Measurements from ENCODE around the gene FAM72C.
A peak's percentile ranks its signal among the peaks of the same experiment; 100 is the strongest.
"Not testable (repeated sequence)": the region's sequence is repeated elsewhere in the genome, so short reads cannot be mapped to it uniquely, and the experiment has no call there.

The FAM72C gene

DNA sequence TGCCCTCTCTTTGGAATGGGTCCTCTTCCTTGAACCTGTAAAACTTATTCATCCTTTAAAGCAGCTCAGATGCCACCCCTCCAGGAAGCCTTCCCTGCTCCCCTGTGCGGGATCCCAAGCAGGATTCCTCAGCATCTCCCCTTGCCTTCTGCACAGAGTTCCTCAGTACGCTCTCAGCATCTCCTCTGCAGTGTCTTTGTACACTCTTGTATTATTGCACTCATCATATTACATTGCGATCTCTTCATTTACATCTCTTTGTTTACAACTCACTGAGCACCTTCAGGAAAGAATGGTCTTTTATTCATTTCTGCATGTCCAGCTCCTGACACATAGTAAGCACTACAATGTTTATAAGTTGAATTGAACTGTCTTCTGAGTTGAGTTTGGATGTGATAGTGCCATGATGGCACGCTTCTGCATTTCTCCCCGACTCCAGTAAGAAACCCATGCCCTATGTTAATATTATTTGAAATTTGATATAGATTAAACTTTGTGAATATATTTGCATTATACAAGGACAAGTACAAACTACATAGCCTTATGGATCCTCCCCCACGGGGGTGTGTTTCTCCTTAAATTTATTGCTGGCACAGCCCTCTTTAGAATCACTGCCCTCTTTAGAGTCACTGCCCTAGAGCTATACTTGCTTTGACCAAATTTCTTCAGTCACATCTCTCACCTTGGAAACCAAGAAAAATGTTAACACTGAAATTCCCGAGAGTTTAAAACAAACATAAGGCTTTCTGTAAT lies 13.1 kb upstream of the FAM72C start:
- DNase-seq (ENCODE audit: low read depth in 2 of 2, low spot score in 1 of 2): not testable (repeated sequence)

DNA sequence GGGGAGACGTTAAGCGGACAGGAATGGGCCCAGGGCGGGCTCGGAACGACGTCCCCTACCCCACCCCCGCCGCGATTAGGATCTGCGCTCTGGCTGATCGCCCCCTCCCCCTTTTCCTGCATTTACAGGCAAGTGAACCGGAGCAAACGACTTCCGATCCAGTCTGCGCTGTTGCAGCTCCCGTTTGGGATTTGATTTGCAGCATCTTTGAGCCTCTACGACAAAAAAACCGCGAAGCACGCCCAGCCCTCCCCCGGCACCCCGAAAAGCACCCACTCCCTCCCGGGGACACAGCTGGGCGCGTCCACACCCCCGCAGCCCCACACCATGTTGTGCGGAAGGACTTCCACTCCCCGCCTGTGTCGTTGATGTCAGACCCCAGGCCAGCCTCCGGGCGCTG lies 2.6 kb upstream of the FAM72C start:
- not testable (repeated sequence) for DNase-seq (ENCODE audit: low read depth in 2 of 2, low spot score in 1 of 2)

DNA sequence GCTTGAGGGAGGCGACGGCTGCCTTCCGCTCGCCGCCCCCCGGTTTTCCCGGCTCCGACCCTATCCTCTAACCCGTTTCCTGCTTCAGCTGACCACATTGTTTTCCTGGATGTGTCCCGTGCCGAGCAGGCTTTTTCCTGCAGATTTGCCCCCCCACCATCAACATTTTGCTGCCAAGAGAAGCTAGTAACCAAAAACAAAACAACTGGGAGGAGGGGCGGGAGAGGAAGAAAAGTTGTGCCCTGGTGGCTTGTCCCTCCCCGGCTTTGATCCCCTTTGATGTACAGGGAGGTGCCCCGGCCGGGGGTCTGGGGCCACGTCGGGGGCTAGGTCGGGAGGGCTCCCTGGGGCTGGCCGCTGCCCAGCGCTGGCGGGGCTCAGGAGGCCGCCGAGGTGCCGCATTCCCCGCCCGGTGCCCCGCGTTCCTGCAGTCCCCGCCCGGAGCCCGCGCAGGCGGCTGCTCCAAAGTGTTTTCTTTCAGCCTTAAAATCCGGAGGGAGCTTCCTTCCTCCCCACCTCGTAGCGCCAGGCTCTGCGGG lies 2.2 kb upstream of the FAM72C start:
- not testable (repeated sequence) for DNase-seq (ENCODE audit: low read depth in 2 of 2, low spot score in 1 of 2)

DNA sequence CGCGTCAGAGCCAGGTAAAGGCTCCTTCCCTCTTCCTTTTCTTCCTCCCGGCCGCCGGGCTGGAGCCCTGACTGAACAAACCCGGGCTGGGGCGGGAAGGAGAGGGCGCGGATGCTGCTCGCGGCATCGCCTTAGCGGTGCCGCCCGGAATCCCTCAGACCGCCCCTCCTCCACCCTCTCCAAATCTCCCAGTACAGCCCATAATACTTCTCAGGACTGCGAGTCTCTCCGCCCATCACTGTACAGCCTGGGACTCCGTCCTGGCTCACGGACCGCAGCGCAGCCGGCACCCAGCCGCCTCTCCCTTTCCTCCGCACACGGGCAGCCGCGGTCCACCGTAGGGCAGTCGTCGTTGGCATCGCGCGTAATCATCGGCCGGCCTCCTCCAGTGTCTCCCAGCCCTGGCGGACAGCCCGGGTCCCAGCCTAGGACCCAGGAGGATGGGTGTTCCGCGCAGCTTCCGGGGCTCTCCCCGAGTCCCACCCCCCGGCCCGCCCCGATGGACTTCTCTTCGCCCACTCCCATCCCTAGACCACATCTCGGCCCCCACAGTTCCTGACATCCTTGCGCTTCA lies 1.1 kb upstream of the FAM72C start:
- not testable (repeated sequence) for DNase-seq (ENCODE audit: low read depth in 2 of 2, low spot score in 1 of 2)

DNA sequence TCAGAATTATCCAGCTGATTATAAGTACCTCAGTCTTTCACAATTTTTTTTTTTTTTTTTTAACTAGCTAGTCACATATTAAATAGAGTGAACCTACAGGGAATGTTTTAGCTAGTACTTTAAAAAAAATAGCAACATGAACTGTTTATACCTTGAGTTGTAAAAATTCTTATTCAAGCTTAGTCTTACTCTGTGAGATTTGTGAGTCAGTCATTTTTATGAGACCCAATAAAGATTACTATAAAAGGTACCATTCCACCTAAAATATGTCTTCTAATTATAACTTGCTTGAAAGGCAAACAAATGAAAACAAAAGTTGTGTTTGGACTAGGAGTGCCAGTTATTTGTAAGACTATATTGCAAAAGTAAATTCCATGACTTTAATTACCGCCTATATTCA lies 5.9 kb downstream of the FAM72C start:
- DNase-seq (ENCODE audit: low read depth in 2 of 2, low spot score in 1 of 2): not testable (repeated sequence)

DNA sequence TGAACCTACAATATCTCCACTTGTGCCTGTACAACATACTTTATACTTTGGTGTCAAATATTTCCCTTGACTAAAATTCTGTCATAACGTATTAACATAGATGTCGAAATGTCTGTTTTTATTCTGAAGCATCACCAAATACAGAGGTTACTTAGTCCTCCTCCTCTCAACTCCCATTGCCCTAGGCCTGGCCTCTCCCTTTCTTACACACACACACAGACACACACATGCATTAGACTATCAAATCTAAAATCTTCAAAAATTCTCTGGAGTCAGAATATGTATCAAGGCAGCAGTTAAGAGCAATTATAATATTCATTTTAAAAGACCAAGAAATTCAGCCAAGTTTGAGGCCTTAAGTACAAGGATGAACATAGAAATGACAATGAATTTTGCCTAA lies 7.5 kb downstream of the FAM72C start:
- DNase-seq (ENCODE audit: low read depth in 2 of 2, low spot score in 1 of 2): not testable (repeated sequence)

DNA sequence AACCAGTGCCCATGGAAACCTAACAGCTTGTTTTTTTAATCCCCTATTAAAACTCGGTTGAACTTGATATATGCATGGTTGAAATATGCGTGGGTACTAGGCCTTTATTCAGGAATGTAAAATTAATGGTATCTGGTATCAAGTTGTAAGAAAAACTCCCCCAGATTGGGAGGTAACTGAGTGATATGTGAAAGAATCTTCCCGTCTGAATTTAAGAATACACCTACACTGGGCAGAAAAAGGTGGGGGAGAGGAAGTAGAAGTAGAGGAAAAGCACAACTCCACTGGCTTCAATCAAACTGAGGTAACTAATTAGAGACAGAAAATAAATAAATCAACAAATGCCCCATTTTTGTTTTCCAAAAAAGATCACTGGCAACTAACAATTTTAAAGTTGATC lies 15.9 kb downstream of the FAM72C start:
- not testable (repeated sequence) for DNase-seq (ENCODE audit: low read depth in 2 of 2, low spot score in 1 of 2)

DNA sequence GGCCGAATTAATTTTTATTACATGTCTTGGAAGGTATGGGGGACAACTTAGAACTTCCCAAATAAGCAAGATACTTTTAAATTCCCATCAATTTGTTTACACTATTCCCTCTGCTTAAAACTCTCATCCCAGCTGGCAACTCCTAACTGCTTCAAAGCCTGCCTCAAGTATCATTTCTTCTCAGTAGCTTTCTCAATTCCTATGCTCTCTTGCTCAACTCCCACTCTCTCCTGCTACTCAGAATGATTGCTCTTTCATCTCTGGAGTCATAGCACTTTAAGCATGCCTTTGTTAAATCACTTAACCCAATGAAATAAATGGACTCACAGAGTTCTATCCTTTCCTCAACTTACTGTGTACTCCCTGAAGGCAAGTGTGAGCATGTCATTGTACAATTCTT lies 18.9 kb downstream of the FAM72C start:
- DNase-seq (ENCODE audit: low read depth in 2 of 2, low spot score in 1 of 2): not testable (repeated sequence)

DNA sequence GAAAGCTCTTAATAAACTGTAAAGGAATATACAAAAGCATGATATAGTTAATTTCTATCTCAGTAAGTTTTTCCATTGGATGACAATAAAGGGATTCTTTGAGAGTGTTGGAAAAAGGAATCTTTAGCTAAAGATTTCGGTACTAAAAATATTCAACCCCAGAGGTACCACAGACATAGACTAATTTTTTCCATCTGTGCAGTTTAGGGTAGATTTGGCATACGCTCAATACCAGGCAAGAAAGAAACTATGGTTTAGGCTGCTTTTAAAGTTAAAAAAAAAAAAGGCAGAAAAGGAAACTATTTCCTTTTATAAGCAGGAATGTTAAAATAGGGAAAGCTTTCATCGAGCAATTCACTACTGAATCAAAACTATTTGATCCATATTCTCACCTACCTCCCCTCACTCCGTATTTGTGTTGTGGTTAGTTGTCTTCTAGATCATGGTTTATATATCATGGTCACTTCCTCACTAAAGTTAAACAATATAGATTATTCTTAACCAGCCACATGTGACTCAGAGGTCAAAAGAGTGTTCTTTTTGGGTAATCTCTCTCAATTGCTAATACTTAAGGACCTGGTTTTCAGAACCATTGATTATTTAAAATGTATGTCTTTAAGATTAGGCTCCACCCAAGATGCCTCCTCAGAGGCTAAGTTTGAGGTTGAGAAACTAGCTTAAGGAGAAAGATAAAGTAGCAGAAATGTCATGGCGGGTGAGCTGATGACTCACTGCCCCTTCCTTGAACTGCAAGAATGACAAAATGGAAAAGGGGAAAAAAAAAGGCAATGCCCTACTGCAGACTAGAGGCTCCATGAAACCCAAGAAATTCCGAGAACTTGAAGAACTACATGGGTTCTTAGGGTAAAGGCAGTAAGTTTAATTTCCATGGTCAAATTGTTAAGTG lies 20.0 kb downstream of the FAM72C start:
- DNase-seq (ENCODE audit: low read depth in 2 of 2, low spot score in 1 of 2): not testable (repeated sequence)

DNA sequence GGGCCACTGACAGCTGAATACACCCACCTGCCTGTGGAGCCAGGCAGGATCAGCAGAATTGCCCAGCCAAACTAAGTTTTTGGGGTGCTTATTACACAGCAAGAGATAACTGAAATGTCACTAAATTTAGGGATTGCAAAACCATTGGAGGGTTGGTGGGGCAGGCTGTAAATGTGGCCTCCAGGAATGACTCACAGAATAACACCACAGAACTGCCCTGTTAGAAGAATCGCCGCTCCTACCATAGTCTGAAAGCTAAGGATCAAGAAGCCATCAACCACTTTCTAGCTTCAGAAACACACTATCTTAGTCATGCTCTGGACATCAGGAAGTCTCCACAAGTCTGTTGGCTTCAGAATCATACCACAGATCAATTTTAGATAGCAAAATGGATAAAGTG lies 24.0 kb downstream of the FAM72C start:
- not testable (repeated sequence) for DNase-seq (ENCODE audit: low read depth in 2 of 2, low spot score in 1 of 2)

DNA sequence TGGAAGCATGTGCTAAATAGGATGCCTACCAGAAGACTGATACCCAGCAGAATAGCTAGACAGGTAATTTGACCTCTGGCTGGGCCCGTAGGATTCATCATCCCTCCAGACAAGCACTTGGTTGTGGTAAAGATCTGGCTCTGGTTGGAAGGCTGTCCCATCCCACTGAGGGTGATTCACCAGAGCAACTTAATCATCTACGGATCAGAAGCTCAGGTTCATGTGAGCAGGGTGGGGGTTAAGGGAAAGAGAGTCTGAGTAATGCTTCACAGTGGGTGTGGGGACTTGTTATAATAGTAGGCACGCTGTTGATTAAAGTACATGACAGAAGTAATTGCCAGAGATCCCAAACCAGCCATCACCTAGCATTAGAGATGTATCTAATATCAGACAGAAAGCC lies 26.5 kb downstream of the FAM72C start:
- not testable (repeated sequence) for DNase-seq (ENCODE audit: low read depth in 2 of 2, low spot score in 1 of 2)

DNA sequence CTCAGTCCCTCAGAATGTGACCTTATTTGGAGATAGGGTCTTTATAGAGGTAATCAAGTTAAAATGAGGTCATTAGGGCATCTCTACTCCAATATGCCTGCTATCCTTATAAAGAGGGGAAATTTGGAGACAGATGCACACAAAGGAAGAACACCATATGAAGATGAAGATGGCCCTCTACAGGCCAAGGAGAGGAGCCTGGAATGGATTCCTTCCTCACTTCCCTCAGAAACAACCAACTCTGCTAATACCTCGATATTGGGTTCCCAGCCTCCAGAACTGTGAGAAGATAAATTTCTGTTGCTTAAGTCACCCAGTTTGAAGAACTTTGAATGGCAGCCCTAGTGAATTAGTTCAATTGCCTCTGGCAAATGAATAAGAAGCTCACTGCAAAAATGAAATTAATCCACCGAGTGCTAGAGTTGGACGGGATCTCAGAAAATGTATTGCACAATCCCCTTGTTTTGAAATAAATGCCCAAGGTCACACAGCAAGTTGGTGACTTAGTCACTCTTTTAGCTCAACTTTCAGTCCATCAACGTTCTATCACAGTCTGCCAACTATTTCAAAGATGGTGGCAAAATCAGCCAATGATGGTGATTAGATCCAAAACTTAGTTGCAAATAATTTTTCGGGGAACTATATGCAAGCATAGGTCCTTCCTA lies 27.1 kb downstream of the FAM72C start:
- not testable (repeated sequence) for DNase-seq (ENCODE audit: low read depth in 2 of 2, low spot score in 1 of 2)

DNA sequence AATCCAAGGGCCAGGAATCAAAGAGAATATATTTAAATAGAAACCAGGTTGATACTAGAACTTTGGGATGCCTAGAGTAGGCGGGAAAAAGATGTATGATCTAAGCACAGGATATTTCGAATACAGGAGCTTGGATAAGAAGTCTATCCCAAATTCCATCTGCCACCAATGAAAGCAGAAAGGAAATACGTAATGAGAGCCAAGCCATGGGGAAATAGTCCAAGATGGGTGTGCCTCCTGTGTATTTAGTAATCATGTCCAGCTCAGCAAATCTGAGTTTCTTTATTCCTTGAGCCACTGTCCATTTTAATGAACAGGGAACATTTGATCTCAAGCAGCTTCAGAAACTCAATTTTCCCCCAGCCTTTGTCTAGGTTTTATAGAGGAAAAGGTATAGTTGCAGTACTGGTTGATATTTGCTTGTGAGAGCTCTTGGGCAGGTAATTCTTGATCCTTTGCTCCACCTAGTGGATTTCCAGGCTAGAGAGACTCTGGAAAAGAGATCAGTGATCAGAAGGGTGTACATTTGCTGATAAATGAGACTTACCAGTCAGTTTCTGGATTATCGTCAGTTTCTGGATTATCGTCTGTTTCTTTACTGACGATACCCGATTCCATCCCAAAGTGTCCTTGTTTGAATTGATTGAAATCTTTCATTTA lies 28.3 kb downstream of the FAM72C start:
- not testable (repeated sequence) for DNase-seq (ENCODE audit: low read depth in 2 of 2, low spot score in 1 of 2)

DNA sequence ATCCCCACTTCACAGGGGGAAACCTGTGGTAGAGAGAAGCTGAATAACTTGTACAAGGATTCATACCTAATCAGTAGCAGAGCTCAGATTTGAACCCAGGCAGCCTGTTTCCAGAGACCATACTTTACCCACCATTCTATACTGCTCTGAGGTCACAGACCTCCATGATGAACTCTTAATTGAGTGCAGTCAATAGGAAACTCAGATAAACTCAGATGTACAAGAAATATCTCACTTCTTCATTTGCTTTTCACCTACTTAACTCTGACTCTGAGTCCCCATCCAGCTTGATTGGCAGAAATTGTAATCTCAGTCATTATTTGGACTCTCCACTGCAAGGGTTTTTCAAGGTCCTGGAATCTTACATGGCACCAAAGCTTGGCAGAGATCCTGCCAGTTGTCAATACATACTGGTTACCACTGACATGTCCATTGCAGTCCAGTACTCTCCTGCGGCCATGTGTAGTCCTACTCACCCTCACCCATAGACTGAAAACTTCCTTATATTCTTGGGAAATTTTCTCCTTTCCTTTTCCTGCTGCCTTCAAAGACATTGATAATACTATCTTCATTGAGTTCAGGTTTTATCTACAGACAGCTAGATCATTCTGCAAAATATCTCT lies 29.4 kb downstream of the FAM72C start:
- not testable (repeated sequence) for DNase-seq (ENCODE audit: low read depth in 2 of 2, low spot score in 1 of 2)

DNA sequence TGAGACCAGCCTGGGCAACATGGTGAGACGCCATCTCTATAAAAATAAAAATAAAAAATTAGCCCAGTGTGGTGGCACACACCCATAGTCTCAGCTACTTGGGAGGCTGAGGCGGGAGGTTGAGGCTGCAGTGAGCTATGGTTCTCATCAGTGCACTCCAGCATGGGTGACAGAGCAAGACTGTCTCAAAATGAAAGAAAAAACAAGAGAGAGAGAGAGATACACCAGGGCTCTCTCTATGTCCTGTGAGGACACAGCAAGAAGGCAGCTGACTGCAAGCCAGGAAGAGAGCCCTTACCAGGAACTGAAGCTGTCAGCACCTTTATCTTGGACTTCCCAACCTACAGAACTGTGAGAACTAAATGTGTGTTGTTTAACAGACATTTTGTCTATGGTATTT lies 32.1 kb downstream of the FAM72C start:
- DNase-seq (ENCODE audit: low read depth in 2 of 2, low spot score in 1 of 2): not testable (repeated sequence)

DNA sequence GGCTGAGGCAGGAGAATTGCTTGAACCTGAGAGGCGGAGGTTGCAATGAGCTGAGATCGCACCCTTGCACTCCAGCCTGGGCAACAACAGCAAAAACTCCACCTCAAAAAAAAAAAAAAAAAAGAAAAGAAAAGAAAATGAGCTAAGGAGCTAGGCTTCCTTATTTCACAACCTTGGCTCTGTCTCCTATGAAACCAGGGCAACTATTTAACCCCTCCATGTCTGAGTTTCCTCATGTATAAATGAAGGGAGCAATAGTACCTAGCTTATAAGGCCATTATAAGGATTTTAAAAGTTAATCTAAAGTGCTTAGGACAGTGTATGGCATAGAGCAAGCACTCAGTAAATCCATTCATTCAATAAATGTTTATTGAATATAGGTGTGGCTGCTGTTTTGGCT lies 32.9 kb downstream of the FAM72C start:
- not testable (repeated sequence) for DNase-seq (ENCODE audit: low read depth in 2 of 2, low spot score in 1 of 2)

DNA sequence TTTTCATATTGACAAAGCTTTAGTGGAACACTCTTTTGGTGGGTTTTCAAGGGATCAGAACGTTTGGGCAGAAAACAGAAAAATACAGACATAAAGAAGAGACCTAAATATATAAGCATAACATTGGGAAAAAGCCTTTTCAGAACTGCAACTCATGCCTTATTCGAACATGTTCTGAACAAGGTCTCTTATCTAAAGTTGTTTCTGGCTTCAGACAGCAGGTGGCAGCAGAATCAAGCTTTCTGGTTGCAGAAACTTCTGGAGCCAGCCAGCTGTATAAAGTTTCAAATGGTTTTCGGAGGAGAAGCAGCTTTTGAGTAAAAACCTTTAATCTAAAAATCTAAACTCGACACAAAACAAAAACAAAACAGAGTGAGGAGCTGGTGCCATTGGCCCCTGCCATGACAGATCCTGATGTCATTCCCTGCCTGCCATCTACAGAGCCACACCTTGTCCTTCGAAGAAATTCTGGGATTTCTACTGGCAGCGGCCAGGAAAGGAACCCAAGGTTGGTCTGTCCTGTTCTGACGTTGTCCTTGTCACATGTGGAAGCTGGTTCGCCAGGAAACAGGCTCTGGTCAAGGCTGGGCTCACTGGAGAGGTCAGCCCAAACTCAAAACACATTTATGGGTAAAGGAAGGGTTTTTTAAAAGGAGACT lies 35.2 kb downstream of the FAM72C start:
- DNase-seq (ENCODE audit: low read depth in 2 of 2, low spot score in 1 of 2): peak; percentile 1 to 5

DNA sequence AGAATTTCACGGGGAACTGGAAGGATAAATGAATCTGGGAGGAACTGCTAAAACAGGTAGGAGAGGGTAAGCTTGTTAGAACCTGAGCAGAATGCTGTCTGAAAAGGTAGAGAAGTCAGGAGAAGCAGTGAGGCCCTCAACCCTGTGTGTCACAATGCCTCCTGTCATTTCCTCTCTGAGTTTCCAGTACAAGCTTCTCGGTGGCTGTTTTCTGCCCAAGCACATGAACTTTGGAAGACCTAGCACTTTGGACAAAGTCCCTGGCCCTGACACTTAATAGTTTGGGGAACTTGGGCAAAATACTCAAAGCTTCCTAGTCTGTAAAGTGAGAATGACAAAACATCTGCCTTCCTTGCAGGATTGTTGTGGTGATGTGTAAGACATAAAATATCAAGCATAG lies 52.7 kb downstream of the FAM72C start:
- DNase-seq (ENCODE audit: low read depth in 2 of 2, low spot score in 1 of 2): not testable (repeated sequence)

DNA sequence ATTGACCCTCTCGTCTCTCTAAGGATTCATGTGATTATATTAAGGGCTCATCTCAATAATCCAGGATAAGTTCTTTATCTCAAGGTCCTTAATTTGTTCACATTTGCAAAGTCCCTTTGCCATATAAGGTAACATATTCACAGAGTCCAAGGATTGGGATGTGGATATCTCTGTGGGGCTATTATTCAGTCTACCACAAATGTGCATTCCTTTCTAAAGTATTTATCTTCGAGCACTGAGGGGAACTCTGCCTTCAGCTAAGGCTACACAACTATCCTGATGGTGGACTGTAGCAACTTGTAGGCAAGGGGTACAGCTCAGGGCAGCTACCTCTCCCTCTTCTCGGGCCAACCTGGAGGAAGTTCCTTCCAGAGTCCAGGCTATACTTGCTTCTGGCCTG lies 53.2 kb downstream of the FAM72C start:
- not testable (repeated sequence) for DNase-seq (ENCODE audit: low read depth in 2 of 2, low spot score in 1 of 2)
